22Rv1 (cell line): ENCODE data around the gene NELFB.

Source experiments
- ZFX ChIP-seq: fragments of 450-650 bp; IDR thresholded peaks from 2 replicates; pipeline ENCODE4 v1.6.1; 2017; ENCODE audit warnings: antibody characterized with exemption, borderline replicate concordance
- TF ChIP-seq, protein P1 (sequence below): fragments of 450-650 bp; IDR thresholded peaks from 2 replicates; pipeline ENCODE4 v1.5.1; 2017; ENCODE audit warnings: mild to moderate bottlenecking

DNA sequence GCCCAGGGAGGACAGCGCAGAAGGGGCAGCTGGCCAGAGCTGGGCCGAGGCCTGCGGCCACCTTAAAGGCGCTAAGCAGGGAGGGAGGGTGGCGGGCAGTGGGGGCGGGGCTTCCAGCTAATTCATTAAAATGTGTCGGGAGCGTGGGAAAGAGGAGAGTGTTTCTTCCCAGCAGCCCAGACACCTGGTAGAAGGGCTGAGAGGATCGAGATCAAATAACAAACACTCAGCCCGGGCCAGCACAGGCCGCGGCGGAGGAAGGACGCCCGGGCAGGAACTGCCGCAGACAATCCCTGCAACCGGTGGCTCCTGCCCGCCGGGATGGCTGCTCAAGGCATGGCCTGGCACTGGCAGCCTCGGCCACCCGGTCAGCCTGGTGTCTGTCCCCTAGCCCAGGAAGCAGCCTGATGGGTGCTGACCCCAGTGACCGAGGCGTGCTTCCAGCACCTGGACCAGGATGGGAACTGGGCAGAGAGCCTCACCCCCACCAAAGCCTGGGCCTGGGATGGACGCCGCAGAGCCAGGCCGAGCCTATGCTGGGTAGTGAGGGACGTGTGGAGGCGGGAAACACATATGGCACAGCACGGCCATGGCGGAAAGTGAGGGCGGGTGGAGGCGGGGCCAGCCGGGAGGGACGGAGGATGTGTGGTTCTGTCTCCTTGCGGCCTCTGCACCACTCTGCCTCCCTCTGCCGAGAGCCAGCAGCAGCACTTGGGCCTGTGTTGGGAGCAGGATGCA is 50.1 kb downstream of the NELFB start:
- TF ChIP-seq, protein P1, sequence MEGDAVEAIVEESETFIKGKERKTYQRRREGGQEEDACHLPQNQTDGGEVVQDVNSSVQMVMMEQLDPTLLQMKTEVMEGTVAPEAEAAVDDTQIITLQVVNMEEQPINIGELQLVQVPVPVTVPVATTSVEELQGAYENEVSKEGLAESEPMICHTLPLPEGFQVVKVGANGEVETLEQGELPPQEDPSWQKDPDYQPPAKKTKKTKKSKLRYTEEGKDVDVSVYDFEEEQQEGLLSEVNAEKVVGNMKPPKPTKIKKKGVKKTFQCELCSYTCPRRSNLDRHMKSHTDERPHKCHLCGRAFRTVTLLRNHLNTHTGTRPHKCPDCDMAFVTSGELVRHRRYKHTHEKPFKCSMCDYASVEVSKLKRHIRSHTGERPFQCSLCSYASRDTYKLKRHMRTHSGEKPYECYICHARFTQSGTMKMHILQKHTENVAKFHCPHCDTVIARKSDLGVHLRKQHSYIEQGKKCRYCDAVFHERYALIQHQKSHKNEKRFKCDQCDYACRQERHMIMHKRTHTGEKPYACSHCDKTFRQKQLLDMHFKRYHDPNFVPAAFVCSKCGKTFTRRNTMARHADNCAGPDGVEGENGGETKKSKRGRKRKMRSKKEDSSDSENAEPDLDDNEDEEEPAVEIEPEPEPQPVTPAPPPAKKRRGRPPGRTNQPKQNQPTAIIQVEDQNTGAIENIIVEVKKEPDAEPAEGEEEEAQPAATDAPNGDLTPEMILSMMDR, result peak; percentile 49
- TF ChIP-seq ZFX, result no peak
